RPMI7951 (cell line): ENCODE data around the gene PLCB1. TPM values are rescaled to one million over a fixed set of nuclear protein-coding genes. Genes with fewer than 3 reads are reported as not detected.
A peak's percentile ranks its signal among the peaks of the same experiment; 100 is the strongest.

Experiments
- DNase-seq: peaks from one replicate; pipeline ENCODE4 v3.0.0-alpha.2; 2012; ENCODE audit warnings: low read depth
- total RNA-seq: library from RNA; depleted of rRNA; stranded (reverse); fragments of >200 nt; shearing (Covaris generic); gene quantifications from 2 replicates; pipeline ENCODE4 v1.2.3, GENCODE V29; 2014

PLCB1 gene
- total RNA-seq, 1 experiment from 2014 or later: 28.4 TPM

GRCh38 chr20:8129211-8129976 lies 2.7 kb upstream of the PLCB1 start:
- DNase-seq: no peak

- DNase-seq: no peak
Measured at GRCh38 chr20:8130840-8131526, 1.1 kb upstream of the PLCB1 start.

- no peak for DNase-seq
Measured at GRCh38 chr20:8132484-8133309, 631 bp downstream of the PLCB1 start.

GRCh38 chr20:8133310-8133768 lies 1.3 kb downstream of the PLCB1 start:
- DNase-seq: no peak

- DNase-seq: no peak
Measured at GRCh38 chr20:8133851-8134451, 1.9 kb downstream of the PLCB1 start.

GRCh38 chr20:8139899-8140298 lies 7.8 kb downstream of the PLCB1 start:
- no peak for DNase-seq

GRCh38 chr20:8143474-8143873 lies 11.4 kb downstream of the PLCB1 start:
- no peak for DNase-seq

GRCh38 chr20:8144282-8145245 lies 12.5 kb downstream of the PLCB1 start:
- peak; percentile 71 for DNase-seq

GRCh38 chr20:8145246-8146168 lies 13.4 kb downstream of the PLCB1 start:
- DNase-seq: no peak

- DNase-seq: no peak
Measured at GRCh38 chr20:8147476-8147875, 15.4 kb downstream of the PLCB1 start.

GRCh38 chr20:8148501-8148900 lies 16.4 kb downstream of the PLCB1 start:
- no peak for DNase-seq

- DNase-seq: no peak
Measured at GRCh38 chr20:8150591-8150990, 18.5 kb downstream of the PLCB1 start.

- DNase-seq: no peak
Measured at GRCh38 chr20:8151372-8151771, 19.3 kb downstream of the PLCB1 start.

GRCh38 chr20:8152183-8152582 lies 20.1 kb downstream of the PLCB1 start:
- peak; percentile 72 for DNase-seq

GRCh38 chr20:8152847-8153246 lies 20.8 kb downstream of the PLCB1 start:
- DNase-seq: no peak

GRCh38 chr20:8153281-8153908 lies 21.3 kb downstream of the PLCB1 start:
- DNase-seq: peak; percentile 50

- no peak for DNase-seq
Measured at GRCh38 chr20:8154638-8155037, 22.6 kb downstream of the PLCB1 start.

GRCh38 chr20:8155229-8155628 lies 23.2 kb downstream of the PLCB1 start:
- no peak for DNase-seq

- DNase-seq: peak; percentile 17
Measured at GRCh38 chr20:8155812-8156211, 23.7 kb downstream of the PLCB1 start.
